ENCODE measurements around the gene CORT. TPM values are rescaled to one million over a fixed set of nuclear protein-coding genes. Genes with fewer than 3 reads are reported as not detected.
A peak's percentile ranks its signal among the peaks of the same experiment; 100 is the strongest.
"Not testable (repeated sequence)": the region's sequence is repeated elsewhere in the genome, so short reads cannot be mapped to it uniquely, and the experiment has no call there.

The CORT gene
- total RNA-seq, 1 experiment from 2014 or later = not detected

GRCh38 chr1:10407201-10407600, 42.6 kb upstream of the CORT start:
- Mint-ChIP-seq H3K4me1 (ENCODE audit: low read depth, unreplicated experiment) (no peaks in the 10 kb centered on the region), H3K27ac (ENCODE audit: unreplicated experiment) (no peak overlapping the region), H3K36me3 (ENCODE audit: insufficient read depth, unreplicated experiment) (peaks cover 91% of the 10 kb centered on the region), H3K9me3 (ENCODE audit: unreplicated experiment) (no peaks in the 10 kb centered on the region), H3K4me3 (ENCODE audit: unreplicated experiment) (no peak overlapping the region), H3K27me3 (ENCODE audit: insufficient read depth, unreplicated experiment) (no peaks in the 10 kb centered on the region)
- ChIA-PET CTCF (no interaction called here), POLR2A (no interaction called here)
- Histone ChIP-seq H3K27me3 (replicated peaks; ENCODE audit: control insufficient read depth, insufficient read depth, low read length) (no peaks in the 10 kb centered on the region), H3K36me3 (ENCODE audit: control insufficient read depth, insufficient read depth, low read length) (peaks cover 3% of the 10 kb centered on the region), H3K4me3 (ENCODE audit: low read depth, low read length) (no peak overlapping the region), H3K9me3 (no peaks in the 10 kb centered on the region), H3K4me1 (no peaks in the 10 kb centered on the region)
- TF ChIP-seq CTCF (IDR thresholded peaks at IDR 0.05; ENCODE audit: insufficient read depth in 1 of 2, low read depth in 1 of 2, low read length in 1 of 2, severe bottlenecking in 1 of 2, unreplicated experiment in 1 of 2) = no peak
- intact Hi-C loops (cut with micrococcal nuclease; ENCODE audit: unreplicated experiment) = no loop called here
- no peak for DNase-seq
- no TSS peak for BruUV-seq (replicated peaks)

GRCh38 chr1:10415211-10415930, 34.5 kb upstream of the CORT start:
- peaks cover 99% of the 10 kb centered on the region for H3K36me3 Mint-ChIP-seq (ENCODE audit: insufficient read depth, unreplicated experiment)
- H3K9me3 ChIP-seq = no peaks in the 10 kb centered on the region
- peak in 1 of 2 experiments; percentile 9 for DNase-seq
- CTCF ChIA-PET = no interaction called here
- no peak overlapping the region for H3K4me3 Mint-ChIP-seq (ENCODE audit: unreplicated experiment)
- intact Hi-C loops (cut with micrococcal nuclease; ENCODE audit: unreplicated experiment) = no loop called here
- TF ChIP-seq CTCF (IDR thresholded peaks at IDR 0.05; ENCODE audit: insufficient read depth in 1 of 2, low read depth in 1 of 2, low read length in 1 of 2, severe bottlenecking in 1 of 2, unreplicated experiment in 1 of 2) = no peak
- no peaks in the 10 kb centered on the region for H3K27me3 Mint-ChIP-seq (ENCODE audit: insufficient read depth, unreplicated experiment)
- no peaks in the 10 kb centered on the region for H3K27me3 ChIP-seq (replicated peaks; ENCODE audit: control insufficient read depth, insufficient read depth, low read length)
- H3K36me3 ChIP-seq (ENCODE audit: control insufficient read depth, insufficient read depth, low read length) = 0 out of 2 replicates have a peak, but pooled peaks cover 3% of the 10 kb centered on the region
- no peaks in the 10 kb centered on the region for H3K4me1 ChIP-seq
- H3K27ac Mint-ChIP-seq (ENCODE audit: unreplicated experiment) = peak overlapping the region; percentile 75
- BruUV-seq (replicated peaks) = no TSS peak
- POLR2A ChIA-PET = no interaction called here
- H3K4me3 ChIP-seq (ENCODE audit: low read depth, low read length) = no peak overlapping the region
- no peaks in the 10 kb centered on the region for H3K4me1 Mint-ChIP-seq (ENCODE audit: low read depth, unreplicated experiment)
- H3K9me3 Mint-ChIP-seq (ENCODE audit: unreplicated experiment) = no peaks in the 10 kb centered on the region

GRCh38 chr1:10415967-10416366, 33.9 kb upstream of the CORT start:
- intact Hi-C loops (cut with micrococcal nuclease; ENCODE audit: unreplicated experiment); H3K4me3 ChIP-seq (ENCODE audit: low read depth, low read length); H3K4me3 Mint-ChIP-seq (ENCODE audit: unreplicated experiment); H3K36me3 ChIP-seq (ENCODE audit: control insufficient read depth, insufficient read depth, low read length); H3K27ac Mint-ChIP-seq (ENCODE audit: unreplicated experiment); DNase-seq; H3K9me3 ChIP-seq; H3K9me3 Mint-ChIP-seq (ENCODE audit: unreplicated experiment); H3K27me3 Mint-ChIP-seq (ENCODE audit: insufficient read depth, unreplicated experiment); BruUV-seq (replicated peaks); H3K4me1 Mint-ChIP-seq (ENCODE audit: low read depth, unreplicated experiment); H3K4me1 ChIP-seq; CTCF ChIA-PET; H3K27me3 ChIP-seq (replicated peaks; ENCODE audit: control insufficient read depth, insufficient read depth, low read length); POLR2A ChIA-PET: not testable (repeated sequence)
- peaks cover 99% of the 10 kb centered on the region for H3K36me3 Mint-ChIP-seq (ENCODE audit: insufficient read depth, unreplicated experiment)

- H3K4me3 Mint-ChIP-seq (ENCODE audit: unreplicated experiment); H3K36me3 ChIP-seq (ENCODE audit: control insufficient read depth, insufficient read depth, low read length): not testable (repeated sequence)
- H3K36me3 Mint-ChIP-seq (ENCODE audit: insufficient read depth, unreplicated experiment) = peaks cover 79% of the 10 kb centered on the region
These were observed 31.1 kb upstream of the CORT start for GRCh38 chr1:10418741-10419140.

More at GRCh38 chr1:10418741-10419140, 31.1 kb upstream of the CORT start:
- H3K9me3 ChIP-seq; intact Hi-C loops (cut with micrococcal nuclease; ENCODE audit: unreplicated experiment); H3K9me3 Mint-ChIP-seq (ENCODE audit: unreplicated experiment); H3K4me1 Mint-ChIP-seq (ENCODE audit: low read depth, unreplicated experiment); BruUV-seq (replicated peaks); H3K4me1 ChIP-seq; DNase-seq; H3K27me3 ChIP-seq (replicated peaks; ENCODE audit: control insufficient read depth, insufficient read depth, low read length); POLR2A ChIA-PET; H3K27ac Mint-ChIP-seq (ENCODE audit: unreplicated experiment); H3K4me3 ChIP-seq (ENCODE audit: low read depth, low read length); CTCF ChIA-PET; H3K27me3 Mint-ChIP-seq (ENCODE audit: insufficient read depth, unreplicated experiment): not testable (repeated sequence)
